Measurements from ENCODE around the gene TMTC2. TPM values are rescaled to one million over a fixed set of nuclear protein-coding genes. Genes with fewer than 3 reads are reported as not detected.

The TMTC2 gene
- total RNA-seq, 4 donors from 2014 or later = 11.5 to 44.1 (median 16.0) TPM

GRCh38 chr12:83010169-83010804 lies 323.6 kb downstream of the TMTC2 start:
- intact Hi-C loops (cut with DNase I; ENCODE audit: low total_unique reads) = no loop called here
- peaks cover 0 to 2% of the 10 kb centered on the region in 2 donors for H3K9me3 ChIP-seq
- H3K4me3 ChIP-seq = no peak overlapping the region
- H3K27ac ChIP-seq = no peak overlapping the region
- no peaks in the 10 kb centered on the region for H3K36me3 ChIP-seq
- no peak for TF ChIP-seq CTCF (IDR thresholded peaks at IDR 0.05)
- TF ChIP-seq POLR2A (IDR thresholded peaks at IDR 0.05) = no peak
- H3K4me1 ChIP-seq = no peaks in the 10 kb centered on the region
- no peak for DNase-seq
- H3K27me3 ChIP-seq = no peaks in the 10 kb centered on the region

DNA sequence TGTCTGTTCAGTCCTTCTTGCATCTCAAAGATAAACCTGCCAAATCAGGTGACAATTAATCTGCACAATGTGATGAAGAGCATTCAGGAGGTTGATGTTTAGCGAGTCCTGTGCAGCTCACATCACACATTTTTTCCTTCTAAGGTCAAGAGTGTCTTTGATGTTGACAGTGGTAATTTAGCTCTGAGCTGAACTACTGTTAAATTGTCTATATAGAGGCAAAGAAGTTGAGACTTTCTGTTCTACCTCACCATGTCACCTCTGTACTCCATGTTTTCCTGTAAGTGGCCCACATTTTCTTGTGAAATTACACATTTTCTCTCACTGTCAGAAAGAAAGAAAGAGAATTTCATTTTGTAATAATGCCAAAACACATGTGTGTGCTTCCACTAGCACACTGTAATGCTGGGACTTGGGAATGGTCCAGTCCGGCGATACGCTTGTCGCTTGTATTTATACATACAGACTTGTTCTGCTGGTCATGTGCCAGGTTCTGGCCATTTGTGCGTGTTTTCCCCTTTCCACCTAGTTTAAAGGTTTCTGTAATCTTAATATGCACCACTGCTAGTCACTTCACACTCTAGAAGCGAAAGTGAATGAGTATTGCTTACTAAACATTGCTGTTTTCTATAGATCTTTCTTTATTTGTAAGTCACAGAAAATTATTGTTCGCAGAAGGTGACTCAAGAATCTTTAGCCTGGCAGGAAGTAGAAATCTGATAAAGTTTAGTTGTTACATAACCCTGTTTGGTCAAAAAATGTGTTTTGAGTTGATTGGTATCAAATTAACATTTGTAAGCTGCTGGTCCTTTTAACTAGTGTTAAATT lies 328.9 kb downstream of the TMTC2 start:
- no peaks in the 10 kb centered on the region for H3K36me3 ChIP-seq
- DNase-seq = peak; percentile 20 to 45
- TF ChIP-seq CTCF (IDR thresholded peaks at IDR 0.05) (peak in 1 of 4 experiments; percentile 5), POLR2A (IDR thresholded peaks at IDR 0.05) (no peak)
- H3K9me3 ChIP-seq = no peaks in the 10 kb centered on the region
- intact Hi-C loops (cut with DNase I; ENCODE audit: low total_unique reads) = no loop called here
- H3K27me3 ChIP-seq = no peaks in the 10 kb centered on the region
- peak overlapping the region; percentile 22 to 24 for H3K4me3 ChIP-seq
- H3K27ac ChIP-seq = peak overlapping the region; percentile 42 to 61
- no peaks in the 10 kb centered on the region for H3K4me1 ChIP-seq

DNA sequence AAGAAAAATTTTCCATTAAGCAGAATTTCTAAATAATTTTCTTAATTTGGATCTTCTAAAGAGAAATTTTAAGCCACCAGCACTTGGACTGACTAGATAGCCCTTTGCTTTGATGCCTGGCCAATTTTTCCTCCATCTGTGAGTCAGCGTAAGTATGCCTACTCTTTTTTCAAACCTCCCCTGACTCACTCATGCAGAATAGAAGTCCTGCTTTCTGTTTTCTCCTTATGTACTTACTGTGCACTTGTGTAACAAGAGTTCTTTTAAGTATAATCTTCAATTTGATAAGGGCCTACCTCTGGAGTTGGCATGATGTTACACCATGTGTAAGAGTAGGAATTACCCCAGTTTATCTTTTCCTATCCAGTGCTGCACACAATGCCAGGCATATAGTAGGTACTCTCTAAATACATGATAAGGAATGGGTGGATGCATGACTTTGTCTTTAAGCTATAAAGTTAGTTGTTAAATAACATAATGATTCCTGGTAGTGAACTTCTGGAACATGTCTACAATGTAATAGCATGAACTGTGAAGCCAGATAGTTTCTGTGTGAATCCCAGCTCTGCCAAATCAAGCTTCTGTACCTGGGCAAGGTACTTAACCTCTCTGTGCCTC lies 329.6 kb downstream of the TMTC2 start:
- Histone ChIP-seq H3K9me3 (no peaks in the 10 kb centered on the region), H3K36me3 (no peaks in the 10 kb centered on the region), H3K27me3 (no peaks in the 10 kb centered on the region), H3K4me1 (no peaks in the 10 kb centered on the region), H3K27ac (peak overlapping the region; percentile 42 to 61), H3K4me3 (peak overlapping the region; percentile 22 to 24)
- intact Hi-C loops (cut with DNase I; ENCODE audit: low total_unique reads) = no loop called here
- peak; percentile 32 to 78 for DNase-seq
- TF ChIP-seq POLR2A (IDR thresholded peaks at IDR 0.05) (no peak), CTCF (IDR thresholded peaks at IDR 0.05) (no peak)

DNA sequence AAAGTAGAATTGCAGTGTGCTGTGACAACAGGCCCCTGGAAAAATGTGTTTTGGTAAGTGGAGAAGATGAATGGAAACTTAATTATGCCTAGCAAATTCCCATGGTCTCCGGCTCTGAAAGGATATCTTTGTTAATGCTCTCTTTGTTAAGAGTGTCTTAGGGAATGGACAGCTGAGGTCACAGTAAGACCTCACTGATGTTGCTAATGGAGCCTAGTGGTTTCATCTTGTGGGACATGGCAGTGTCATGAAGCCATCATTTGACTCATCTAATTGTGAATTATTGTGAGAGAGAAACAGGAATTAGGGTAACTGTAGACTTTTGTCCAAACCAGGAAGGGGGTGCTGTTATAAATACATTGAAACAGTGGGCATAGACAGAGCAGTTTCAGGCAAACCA lies 330.3 kb downstream of the TMTC2 start:
- Histone ChIP-seq H3K27ac (no peak overlapping the region), H3K4me3 (no peak overlapping the region), H3K27me3 (no peaks in the 10 kb centered on the region), H3K9me3 (no peaks in the 10 kb centered on the region), H3K4me1 (no peaks in the 10 kb centered on the region), H3K36me3 (no peaks in the 10 kb centered on the region)
- DNase-seq = no peak
- intact Hi-C loops (cut with DNase I; ENCODE audit: low total_unique reads) = no loop called here
- no peak for TF ChIP-seq POLR2A (IDR thresholded peaks at IDR 0.05)
- TF ChIP-seq CTCF (IDR thresholded peaks at IDR 0.05) = no peak

DNA sequence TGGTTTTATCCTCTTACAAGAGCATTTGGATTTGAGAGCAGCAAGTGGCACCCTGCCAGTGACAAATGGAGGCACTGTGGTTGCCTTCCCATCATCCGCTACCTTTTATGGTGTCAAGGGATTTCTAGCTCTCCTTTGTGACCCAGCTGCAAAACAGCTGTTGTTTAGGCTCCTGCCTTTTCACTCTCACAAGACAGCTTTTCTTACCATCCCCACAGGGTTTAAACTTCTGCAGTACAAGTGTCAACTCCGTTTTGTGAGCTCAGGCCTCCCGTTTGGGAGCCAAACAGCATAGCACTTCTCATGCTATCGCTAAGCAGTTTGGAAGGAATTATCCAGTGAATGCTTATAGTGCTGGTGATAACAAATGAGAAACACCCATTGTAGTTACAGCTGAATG lies 331.4 kb downstream of the TMTC2 start:
- Histone ChIP-seq H3K4me1 (no peaks in the 10 kb centered on the region), H3K27ac (no peak overlapping the region), H3K27me3 (no peaks in the 10 kb centered on the region), H3K4me3 (no peak overlapping the region), H3K9me3 (no peaks in the 10 kb centered on the region), H3K36me3 (no peaks in the 10 kb centered on the region)
- no peak for DNase-seq
- TF ChIP-seq POLR2A (IDR thresholded peaks at IDR 0.05) = no peak
- no peak for TF ChIP-seq CTCF (IDR thresholded peaks at IDR 0.05)
- intact Hi-C loops (cut with DNase I; ENCODE audit: low total_unique reads) = no loop called here
